Measurements from ENCODE around the gene ANKRD12. TPM values are rescaled to one million over a fixed set of nuclear protein-coding genes. Genes with fewer than 3 reads are reported as not detected.
A peak's percentile ranks its signal among the peaks of the same experiment; 100 is the strongest.

Gene ANKRD12
- total RNA-seq, 1 donor from 2014 or later = 48.6 TPM

DNA sequence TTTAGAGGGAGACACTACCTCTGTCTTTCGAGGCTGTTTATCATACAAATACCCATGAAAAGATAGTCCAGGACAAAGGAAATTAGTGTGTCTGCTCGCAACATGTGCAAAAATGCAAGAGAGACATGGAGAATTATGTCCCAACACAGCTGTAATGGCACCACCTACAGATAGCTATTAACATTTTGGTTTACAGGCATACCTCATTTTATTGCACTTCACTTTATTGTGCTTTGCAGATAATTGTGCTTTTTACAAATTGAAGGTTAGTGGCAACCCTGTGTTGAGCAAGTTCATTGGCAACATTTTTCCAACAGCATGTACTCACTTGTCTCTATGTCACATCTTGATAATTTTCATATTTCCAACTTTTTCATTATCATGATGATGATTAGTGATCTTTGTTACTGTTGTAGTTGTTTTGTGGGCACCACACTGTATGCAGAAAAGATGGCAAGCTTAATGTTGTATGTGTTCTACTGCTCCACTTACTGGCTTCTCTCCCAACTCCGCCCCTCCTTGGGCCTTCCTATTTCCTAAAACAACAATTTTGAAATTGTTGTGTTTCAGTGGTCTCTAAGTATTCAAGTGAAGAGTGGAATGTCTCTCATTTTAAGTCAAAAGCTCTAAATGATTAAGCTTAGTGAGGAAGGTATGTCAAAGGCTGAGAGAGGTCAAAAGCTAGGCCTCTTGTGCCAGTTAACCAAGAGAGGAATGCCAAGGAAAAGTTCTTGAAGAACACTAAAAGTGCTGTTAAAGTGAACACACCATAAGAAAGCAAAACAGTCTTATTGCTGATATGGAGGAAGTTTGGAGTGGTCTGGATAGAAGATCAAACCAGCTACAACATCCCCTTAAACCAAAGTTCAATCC, 52.0 kb downstream of the ANKRD12 start:
- DNase-seq = no peak

DNA sequence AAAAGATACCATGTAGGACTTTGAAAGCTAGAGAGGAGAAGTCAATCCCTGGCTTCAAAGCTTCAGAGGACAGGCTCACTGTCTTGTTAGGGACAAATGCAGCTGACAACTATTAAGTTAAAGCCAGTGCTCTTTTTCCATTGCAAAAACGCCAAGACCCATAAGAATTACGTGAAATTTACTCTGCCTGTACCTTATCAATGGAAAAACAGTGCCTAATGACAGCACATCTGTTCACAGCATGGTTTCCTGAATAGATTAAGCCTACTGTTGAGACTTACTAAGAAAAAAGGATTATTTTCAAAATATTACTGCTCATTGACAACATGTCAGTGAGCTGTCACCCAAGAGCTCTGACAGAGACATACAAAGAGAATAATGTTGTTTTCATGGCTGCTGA, 52.9 kb downstream of the ANKRD12 start:
- DNase-seq = no peak

DNA sequence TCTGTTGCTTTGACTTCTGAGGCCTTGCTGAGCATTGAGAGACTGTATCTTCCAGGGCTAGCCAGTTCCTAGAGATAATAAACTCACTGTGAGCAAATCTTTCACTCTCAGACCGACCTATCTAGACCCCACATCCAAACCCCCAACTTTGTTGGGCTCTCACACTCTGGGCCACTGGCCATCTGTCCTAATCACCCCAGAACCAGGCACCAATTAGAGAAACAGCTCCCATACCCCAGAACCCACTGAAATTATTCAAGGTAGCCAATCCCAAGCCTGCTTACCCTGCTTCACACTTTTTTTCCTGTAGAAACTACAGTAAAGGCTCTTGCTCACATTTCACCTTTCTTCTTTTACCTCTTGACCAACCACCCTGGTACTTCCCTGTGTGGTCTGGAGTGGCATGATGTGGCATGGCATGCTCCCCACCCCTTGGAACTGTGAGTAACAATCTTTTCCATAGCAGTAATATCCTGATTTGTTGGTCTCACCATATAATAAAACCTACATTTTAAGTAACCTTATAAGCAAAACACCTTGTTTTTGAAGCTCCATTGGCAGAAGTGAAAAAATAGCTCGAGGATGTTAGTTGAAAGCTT, 55.2 kb downstream of the ANKRD12 start:
- DNase-seq = no peak

DNA sequence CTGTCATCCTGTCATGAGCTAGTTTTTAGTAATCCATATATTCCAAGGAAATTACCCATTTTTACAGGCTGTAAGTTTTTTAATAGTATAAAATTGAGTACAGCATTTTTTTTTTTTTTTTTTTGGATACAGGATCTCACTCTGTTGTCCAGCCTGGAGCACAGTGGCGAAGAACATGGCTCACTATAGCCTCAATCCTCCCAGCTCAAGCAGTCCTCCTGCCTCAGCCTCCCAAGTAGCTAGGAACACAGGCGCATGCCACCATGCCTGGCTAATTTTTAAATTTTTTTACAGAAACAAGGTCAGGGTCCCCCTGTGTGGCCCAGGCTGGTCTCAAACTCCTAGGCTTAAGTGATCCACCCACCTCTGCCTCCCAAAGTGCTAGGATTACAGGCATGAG, 56.5 kb downstream of the ANKRD12 start:
- DNase-seq = no peak

DNA sequence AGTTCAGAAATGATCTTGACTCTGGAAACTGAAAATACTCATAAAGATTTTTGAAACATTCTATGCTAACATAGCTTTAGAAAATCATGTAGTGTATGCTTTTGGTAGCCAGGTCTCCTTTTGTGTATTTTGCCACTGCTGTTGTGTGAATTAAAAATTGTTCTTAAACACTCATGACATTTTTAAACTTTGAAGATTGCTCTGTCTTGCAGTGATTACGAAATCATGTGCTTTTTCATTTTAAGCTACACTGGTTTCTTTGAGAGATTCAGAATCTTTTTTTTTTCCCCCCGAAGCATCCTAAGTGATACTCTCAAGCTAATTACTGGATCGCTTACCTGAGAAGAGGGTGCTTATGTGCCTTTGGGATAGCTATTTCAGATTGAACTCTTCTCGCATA, 60.0 kb downstream of the ANKRD12 start:
- DNase-seq = no peak

DNA sequence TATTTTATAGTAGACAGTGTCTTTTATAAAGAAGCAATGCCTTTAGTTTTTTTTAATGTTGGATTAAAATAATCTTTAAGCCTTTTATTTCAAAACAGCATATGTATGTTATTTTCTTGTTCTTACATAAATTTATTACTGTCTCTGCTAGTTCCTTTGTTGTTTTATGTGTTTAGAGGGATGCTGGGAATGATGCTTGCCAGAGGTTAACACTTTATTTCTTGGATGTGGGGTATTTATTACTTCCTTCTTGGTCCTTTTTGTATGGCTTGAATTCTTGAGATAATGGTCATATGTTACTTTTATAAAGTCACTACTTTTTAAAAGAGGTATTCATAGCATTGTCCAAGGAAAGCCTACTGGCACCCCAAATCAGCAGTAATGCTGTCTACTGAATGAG, 63.1 kb downstream of the ANKRD12 start:
- DNase-seq = no peak

DNA sequence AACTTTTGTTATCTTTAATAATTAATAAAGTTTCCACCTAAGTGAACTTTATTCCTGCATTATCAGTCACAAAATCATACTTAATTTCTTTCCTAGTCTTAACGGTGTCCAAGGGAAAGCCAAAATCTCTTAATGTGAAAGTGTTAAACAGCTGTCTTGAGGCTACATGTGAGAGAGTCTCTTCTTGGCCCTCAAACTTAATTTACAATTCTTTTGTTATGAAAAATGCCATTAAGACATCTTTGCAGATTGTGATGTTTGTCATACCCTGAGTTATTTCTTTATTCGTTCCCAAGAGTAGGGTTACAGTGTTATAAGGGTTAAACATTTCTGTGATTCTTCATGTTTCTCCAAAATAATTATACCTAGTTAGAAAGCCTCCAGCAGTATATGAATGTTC, 64.6 kb downstream of the ANKRD12 start:
- DNase-seq = no peak

DNA sequence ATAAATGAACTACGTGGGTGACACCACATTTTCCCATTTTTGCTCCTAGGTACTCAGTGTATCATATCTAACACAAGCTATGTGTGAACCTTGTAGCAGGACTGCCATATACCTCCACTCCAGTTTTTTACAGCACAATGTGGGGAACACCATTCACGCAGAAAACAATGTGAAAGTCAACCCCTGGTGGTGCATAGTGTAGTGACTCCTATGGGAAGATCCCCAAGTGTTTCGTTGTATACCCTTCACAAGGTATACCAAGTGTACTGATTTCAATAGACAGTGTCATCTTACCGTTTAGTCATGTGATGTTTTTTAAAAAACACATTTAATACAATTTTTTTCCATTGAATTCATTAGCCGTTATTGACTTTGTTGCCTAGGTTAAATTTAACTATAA, 68.1 kb downstream of the ANKRD12 start:
- no peak for DNase-seq

DNA sequence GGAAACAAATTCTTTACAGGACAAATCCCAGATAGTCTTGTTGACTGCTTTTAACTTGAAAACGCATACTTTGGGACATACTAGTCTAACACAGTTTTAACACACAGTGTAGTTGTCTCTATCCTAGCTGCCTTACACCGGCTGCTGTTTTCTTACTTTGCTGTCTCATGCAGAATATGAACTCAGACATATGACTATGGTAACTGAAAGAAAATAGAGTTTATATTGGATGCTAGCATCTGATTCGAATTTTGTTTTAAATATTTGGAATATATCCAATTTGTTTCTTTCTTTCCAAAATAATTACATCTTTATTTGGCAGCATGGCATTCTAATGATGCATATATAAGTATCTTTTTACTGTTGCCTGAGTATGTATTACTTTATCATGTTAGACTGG, 69.8 kb downstream of the ANKRD12 start:
- peak; percentile 2 for DNase-seq

DNA sequence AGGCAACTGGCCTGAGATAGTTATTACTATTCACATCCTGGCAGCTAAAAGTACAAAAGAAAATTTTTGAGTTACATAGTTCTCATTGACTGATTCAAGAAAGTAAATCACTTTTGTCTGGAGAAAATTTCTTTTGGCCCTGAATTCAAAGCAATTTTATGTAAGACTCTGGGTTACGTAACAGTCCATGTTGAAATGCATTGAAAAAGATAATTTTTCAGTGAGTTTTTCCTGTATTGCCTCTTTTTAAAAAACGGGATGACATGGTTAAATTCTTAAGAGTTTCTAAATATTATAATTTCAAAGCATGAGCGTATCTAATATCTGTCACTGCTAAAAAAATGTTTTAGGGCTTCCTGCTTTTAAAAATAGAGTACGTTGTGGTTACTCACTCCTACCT, 72.7 kb downstream of the ANKRD12 start:
- DNase-seq = no peak

DNA sequence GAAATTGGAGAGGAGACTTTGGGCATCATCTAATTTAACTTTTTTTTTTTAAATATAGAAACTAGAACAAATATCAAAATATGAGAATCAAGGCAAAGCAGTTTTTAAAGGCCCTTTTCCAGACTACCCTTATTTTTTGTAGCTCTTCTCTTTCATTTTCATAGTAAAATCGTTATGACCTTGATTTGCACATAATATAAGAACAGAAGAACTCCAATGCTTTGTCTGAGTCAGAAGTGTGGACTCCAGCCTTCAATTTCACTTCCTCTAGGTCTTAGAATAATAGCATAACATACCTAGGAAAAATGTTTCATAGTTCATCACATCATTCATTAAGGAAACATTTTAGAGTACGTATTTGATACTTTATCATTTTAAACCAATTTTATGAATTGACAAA, 74.4 kb downstream of the ANKRD12 start:
- DNase-seq = no peak

DNA sequence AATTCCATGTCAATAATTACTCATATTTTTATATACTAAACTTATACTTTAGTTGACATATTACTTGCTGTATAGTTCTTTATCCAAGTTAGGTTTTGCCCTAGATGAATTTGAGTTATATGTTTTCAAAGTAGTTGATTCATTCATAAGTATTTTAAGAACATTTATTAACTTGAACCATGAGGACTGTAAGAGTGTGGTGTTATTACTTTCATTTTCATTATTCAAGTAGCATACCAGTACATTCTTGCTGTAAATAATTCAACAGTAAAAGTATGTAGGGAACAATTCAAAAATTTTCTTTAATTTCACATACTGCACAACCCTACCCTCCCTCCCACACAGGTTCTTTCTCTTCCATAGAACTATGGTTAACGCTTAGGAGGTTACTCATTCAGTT, 75.4 kb downstream of the ANKRD12 start:
- no peak for DNase-seq

DNA sequence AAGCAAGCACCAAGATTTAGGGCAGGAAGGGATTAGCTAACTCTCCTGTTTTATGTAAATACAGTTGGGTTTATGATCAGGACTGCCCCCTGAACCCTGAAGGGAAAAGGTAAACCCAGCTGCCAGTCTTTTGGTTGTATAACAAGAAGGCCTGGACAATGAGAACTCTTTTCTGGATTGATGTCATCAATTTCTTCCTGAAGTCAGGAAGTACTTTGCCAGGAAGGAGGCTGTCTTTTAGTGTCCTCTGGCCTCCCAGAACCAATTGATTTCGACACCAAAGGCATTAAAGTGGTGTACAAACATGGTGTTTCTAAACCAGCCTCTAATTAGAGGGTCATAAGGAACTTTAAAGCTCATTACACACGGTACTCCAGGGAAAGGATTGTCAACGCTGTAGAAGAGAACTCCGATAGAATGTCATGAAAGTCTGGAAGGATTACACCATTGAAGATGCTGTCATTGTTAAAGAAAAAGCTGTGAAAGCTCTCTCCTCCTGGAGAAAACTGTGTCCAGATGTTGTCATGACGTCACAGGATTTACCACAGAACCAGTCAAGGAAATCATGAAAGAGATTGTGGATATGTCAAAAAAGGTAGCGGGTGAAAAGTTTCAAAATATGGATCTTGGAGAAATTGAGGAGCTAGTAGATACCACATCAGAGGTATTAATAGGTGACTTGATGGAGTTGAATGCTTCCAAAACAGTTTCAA, 78.8 kb downstream of the ANKRD12 start:
- no peak for DNase-seq

DNA sequence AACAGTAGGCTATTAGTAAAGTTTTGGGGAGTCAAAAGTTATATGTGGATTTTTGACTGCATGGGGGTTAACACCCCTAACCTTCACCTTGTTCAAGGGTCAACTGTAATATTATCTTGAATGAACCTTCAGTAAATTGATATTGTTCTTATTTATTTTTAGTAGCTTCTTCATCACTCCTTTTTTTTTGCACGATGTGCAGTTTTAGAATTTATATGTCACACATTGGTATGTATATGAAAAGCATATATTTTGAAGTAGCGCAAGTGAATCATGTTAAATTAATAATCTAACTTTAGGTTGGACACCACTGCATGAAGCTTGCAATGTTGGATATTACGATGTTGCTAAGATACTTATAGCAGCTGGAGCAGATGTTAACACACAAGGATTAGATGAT, 79.9 kb downstream of the ANKRD12 start:
- no peak for DNase-seq

DNA sequence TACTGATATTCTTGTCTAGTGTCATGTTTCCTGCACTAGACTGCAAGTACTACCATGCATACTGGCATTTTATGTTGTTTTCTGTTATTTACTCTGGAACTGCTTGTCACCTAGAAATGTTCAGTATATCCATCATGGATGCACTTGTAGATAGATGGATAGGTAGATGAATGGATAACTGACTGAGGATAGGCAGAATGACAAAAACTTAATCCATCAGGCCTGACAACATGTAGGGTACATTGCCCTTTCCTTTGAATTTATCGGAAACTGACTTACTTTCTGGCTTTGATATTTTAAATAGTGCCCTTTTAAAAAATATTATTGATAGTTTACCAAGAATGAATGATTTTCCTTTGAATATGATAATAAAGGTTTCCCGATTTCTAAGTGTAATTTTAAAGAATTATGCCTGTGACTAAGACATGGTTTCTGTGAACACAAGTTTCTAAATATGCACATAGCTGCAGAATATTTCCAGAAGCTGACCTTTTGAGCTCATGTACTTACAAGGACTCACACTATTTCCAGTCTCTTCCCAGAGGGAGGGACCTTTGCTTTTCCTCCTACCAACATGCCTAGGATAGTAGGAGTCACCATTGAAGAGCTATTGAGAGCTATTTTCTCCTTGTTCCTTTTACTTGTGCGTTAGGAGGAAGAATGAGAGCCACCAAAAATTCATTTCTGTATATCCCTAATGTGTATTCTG, 81.3 kb downstream of the ANKRD12 start:
- peak; percentile 8 for DNase-seq

DNA sequence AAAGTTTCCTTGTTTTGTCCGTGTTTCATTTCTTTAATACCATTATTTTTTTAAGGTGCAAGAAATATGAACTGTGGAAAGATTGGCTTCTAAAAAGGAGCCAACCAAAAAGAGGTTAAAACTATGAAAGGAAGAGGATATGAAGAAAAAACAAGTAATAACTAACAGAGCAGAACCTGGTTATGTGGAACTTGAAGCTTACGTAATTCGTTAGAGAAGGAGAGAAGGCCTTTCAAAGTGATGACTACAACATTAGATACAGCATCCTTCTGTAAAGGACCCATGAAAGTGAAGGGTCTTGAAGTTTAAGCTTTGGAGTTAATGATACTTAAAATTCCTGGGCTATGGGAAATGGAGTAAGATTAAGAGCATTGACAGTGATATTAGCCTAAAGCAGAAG, 84.5 kb downstream of the ANKRD12 start:
- no peak for DNase-seq

DNA sequence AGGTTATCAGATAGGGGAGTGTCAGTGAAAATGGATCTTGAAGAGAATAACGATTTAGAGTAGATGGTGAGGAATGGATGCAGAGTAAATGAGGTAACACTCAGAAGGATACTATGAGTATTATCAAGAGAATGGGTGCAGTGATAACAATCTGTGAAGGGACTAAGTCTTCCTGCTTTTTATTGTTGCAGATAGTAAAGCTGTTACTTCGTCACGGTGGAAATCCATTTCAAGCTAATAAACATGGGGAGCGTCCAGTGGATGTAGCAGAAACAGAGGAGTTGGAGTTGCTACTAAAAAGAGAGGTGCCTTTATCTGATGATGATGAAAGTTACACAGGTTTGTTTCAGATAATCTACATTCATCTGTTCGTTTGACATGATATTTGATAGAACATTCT, 85.1 kb downstream of the ANKRD12 start:
- DNase-seq = no peak

DNA sequence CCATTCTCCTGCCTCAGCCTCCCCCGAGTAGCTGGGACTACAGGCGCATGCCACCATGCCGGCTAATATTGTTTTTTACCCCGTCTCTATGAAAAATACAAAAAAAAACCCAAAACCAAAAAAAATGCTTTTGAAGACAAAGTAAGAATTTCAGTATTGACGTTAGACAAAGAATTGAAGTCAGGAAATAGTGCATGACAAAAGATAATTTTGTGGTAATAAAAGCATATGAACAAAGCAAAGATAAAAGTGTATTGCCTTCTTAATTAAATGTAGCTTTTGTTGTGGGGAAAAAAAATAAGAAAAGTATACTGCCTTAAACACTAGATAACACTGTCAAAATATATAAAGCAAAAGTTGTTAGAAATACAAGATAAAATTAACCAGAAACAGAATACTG, 86.8 kb downstream of the ANKRD12 start:
- DNase-seq = no peak

DNA sequence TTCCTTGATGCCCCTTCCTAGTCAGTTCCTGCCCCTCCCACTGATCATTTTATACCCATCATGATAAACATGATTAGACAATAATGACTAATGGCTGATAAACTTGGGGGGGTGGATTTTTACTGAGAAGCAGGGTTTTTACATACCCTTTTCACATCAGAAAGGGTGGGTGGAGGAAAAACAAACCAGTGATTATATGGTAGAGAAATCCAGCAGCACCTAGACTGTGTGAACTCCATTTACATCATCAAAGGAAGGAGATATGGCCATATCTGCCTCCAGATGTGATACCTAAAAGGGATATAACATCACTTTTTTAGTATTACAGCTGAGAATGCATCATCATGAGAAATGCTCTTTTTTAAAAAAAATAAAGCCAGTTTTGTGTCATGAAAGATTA, 89.9 kb downstream of the ANKRD12 start:
- no peak for DNase-seq

DNA sequence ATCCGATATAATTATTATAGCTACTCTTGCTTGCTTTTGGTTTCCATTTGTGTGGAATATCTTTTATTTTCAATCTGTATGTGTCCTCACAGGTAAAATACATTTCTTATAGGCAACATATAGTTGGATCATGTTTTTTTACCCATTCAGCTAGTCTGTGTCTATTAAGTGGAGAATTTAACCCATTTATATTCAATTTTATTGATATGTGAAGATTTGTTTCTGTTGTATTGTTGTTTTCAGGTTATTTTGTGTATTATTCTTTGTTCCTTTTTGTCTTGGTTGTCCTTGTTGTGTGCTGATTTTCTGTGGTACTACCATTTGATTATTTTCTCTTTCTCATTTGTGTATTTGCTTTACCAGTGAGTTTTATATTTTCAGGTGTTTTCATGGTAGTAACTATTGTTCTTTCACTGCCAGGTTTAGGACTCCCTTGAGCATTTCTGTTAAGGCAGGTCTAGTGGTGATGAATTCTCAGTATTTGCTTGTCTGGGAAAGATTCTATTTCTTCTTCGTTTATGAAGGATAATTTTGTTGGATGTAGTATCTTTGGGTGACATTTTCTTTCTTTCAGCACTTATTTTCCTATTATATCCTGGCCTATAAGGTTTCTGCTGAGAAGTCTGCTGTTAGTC, 95.4 kb downstream of the ANKRD12 start:
- no peak for DNase-seq

DNA sequence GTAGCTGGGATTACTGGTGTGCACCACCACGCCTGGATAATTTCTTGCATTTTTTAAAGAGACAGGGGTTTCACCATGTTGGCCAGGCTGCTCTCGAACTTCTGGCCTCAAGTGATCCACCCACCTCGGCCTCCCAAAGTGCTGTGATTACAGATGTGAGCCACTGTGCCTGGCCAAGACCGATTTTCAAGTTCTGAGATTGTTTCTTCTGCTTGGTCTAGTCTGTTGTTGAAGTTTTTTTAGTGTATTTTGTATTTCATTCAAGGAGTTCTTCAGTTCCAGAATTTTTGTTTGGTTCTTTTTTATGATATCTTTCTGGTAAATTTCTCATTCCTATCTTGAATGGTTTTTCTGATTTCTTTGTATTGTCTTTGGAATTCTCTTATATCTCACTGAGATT, 96.4 kb downstream of the ANKRD12 start:
- DNase-seq = no peak

DNA sequence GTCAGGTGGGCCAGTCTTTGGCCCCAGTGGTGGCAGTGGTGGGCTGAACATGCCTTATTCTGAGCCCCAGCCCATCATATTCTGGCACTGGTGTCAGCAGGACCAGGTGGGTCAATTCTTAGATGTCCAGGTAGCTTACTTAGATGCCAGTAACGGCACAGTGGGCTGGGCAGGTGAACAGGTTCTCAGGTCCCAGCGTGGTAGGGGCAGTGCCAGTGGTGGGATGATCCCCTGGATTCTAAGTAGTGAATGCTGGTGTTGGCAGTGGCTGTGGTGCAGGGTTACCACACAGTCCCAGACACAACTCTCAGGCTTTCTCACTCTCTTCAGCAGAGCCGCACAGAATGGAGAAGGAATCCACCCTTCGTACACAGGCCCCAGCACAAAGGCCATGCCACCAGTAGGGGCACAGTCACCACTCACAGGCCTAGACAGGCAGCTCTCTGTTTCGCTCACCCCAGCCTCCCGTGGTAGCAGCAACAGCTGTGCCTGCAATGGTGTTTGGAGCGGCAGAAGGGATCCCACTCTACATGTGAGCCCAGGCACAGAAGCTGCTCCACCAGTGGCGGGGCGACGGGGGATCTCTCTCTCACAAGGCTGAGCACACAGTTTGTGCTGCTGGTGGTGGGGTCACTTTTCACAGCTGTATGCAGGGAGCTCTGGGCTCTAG, 97.3 kb downstream of the ANKRD12 start:
- no peak for DNase-seq
